Activated CD4-positive, CD25-positive, alpha-beta regulatory T cell treated with anti-CD3 and anti-CD28 coated beads, Interleukin-2, amount 50 U/mL, for 16 hours (primary cell): ENCODE results near the gene TRRAP.
"Not testable (repeated sequence)": the region's sequence is repeated elsewhere in the genome, so short reads cannot be mapped to it uniquely, and the experiment has no call there.

ENCODE experiments used
- DNase-seq: peaks from one replicate; pipeline ENCODE4 v3.0.0-alpha.2; 2020; ENCODE audit warnings: low read depth, low spot score

Gene TRRAP

DNA sequence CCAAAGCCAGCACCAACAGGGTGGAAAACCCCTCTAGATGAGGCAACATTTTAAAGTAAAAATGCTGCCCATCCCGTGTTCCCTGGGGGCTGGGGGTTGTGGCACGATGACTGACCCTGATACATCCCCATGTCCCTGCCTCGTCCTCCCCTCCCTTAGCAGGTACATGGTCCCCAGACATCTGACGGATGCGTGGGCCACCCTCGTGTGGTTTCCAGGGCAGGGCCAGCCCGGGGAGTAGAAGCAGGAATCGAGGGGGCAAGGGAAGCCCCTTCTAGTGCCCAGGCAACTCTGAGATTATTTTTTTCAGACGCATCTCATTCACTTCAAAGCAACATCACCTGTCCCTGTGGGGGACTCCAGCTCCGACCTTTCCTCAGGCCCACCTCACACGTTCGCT, 12.0 kb upstream of the TRRAP start:
- no peak for DNase-seq

DNA sequence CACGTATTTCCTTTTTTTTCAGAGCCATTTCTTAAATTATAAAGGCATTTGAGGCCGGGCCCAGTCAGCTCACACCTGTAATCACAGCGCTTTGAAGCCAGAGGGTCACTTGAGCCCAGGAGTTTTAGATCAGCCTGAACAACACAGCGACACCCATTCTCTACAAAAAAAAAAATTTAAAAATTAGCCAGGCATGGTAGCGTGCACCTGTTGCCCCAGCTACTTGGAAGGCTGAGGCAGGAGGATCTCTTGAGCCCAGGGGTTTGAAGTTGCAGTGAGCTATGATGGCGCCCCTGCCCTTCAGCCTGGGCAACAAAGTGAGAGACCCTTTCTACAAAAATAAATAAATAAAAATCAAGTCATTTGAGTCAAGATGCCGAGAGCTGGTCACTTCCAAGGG, 11.6 kb upstream of the TRRAP start:
- DNase-seq = no peak

DNA sequence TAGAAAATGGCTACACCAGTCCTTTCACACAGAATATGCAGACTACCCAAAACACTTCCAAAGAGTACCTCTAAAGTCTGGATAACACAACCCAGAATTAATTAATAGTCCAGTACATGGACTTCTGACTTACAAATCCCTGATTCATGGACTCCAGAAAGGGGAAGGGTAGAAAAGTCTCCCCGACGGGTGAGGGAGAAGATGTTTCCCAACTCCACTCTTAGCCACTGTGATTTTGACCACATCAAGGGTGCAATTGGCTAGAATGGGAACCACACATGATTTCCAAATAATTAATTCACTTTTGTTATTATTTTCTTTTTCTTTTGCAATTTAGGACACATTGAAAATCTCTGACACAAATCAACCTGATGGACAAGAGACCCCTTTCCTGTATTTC, 9.9 kb upstream of the TRRAP start:
- DNase-seq = no peak

- no peak for DNase-seq
These were observed 9.2 kb upstream of the TRRAP start for GRCh38 chr7:98869027-98869596.

DNA sequence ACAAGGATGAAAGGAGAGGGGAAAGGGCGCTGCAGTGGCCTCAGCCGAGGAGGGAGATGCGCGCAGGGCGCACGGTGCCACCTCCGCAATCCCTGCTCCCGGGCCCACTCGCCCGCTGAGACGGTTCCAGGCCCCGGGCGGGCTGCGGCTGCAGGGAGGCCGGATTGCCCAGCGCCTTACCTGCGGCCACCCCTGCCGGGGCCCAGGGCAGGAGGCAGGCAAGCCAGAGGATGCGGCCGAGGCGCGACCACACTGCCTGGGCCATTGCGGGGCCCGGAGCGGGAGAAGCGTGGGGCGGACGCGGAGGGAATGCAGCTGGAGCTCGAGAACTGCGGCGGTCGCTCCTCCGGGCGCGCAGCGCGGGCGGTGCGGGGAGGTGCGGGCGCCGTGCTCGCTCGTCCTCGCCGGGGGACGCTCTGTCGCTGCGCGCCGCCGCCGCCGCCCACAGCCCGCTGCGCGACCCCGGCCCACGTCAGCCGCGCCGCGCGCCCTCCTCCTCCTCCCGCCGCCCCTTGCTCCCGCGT, 8.7 kb upstream of the TRRAP start, which contains the start of gene TMEM130:
TMEM130 (minus strand) TSS at position 418 of the 524 bp plus-strand sequence; CDS start at position 265, 153 bp downstream.
- DNase-seq = no peak

- DNase-seq = no peak
These were observed 8.1 kb upstream of the TRRAP start for GRCh38 chr7:98870121-98870651.

DNA sequence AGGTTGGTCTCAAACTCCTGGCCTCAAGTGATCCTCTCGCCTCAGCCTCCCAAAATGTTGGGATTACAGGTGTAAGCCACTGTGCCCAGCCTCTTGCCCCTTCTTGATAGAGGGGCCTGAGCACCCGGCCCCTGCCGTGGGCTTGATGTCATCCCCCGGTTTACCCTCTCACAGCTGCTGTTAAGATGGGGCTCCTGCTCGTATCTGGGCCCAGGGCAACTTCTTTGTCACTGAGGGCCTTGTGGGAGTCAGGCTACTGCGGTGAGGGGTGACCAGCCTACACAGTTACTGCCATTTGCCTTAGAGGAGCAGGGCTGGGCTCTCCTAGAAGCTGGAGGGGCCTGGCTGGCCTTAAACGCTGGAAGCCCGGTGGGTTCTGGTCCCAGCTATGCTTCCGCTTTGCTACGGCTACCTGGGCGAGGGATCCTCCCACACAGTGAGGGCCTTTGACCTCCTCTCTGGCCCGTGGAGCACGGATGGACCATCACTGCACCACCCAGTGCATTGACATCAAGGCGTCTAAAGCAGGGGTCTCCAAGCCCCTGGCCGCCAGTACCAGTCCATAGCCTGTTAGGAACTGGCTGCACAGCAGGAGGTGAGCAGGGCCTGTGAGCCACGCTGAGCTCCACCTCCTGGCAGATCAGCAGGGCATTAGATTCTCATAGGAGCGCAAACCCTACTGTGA, 7.4 kb upstream of the TRRAP start:
- DNase-seq = no peak

DNA sequence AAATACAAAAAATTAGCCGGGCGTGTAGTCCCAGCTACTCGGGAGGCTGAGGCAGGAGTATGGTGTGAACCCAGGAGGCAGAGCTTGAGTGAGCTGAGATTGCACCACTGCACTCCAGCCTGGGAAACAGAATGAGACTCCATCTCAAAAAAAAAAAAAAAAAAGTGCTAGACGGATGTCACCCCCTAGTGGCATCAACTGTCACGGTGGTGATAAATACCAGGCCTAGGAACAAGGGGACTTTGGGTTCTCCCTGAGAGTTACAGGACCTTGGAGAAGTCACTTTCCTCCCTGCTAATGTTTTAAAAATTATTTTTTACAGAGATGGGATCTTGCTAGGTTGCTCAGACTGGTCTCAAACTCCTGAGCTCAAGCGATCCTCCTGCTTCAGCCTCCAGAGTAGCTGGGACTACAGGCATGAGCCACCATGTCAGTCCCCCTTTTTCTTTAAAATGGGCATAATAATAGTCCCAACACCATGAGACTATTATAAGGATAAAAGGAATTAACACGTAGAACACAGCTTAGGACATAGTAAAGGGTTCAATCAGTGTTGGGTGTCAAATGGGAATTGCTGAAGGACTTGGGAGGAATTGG, 5.9 kb upstream of the TRRAP start:
- DNase-seq = no peak

GRCh38 chr7:98873610-98874009, 4.7 kb upstream of the TRRAP start:
- DNase-seq = not testable (repeated sequence)

- no peak for DNase-seq
These were observed 3.4 kb upstream of the TRRAP start for GRCh38 chr7:98874942-98875341.

- no peak for DNase-seq
These were observed 2.8 kb upstream of the TRRAP start for GRCh38 chr7:98875501-98875900.

DNA sequence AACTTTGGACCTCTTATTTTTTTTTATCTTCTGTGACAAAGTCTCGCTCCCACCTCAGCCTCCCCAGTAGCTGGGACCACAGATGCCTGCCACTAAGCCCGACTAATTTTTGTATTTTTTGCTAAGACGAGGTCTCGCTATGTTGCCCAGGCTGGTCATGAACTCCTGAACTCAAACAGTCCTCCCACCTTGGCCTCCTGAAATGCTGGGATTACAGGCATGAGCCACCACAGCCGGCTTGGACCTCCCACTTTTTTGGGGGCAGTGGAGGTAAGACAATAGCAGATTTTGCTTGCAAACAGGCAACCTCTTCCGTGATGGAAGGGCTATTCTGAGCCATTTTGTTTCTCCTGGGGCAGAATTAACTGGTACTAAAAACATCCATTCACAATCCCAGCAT, 1.2 kb upstream of the TRRAP start:
- no peak for DNase-seq

DNA sequence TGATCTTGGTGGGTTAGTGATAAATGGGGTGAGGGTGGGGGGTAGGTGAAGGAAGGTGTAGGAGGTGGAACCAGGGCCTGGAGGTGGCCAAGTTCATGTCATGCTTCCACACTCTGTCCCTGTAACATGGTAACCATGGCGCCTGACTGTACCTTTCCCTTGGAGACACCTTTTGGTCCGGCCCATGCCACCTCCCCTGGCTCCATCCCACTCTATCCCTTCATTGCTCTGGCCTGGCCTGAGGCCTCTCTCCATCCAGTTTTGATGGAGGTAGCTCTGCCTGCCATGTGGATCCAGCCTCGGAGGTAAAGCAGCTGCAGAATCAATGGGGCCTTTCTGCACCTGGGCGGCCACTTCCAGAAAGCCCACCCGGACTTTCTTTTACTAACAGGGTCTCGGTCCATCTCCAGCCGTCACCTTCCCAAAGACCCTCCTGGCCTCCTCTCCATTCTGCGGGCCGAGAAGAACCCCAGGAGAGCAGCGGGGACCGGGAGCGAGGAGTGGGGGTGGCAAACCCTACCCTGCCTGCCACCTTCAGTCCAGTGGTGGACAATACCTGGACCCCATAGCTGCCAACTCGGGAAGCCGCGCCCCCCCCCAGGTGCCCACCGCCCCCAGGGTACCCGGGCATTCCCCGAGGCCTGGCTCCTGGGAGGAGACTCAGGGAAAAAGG, 504 bp upstream of the TRRAP start:
- no peak for DNase-seq

DNA sequence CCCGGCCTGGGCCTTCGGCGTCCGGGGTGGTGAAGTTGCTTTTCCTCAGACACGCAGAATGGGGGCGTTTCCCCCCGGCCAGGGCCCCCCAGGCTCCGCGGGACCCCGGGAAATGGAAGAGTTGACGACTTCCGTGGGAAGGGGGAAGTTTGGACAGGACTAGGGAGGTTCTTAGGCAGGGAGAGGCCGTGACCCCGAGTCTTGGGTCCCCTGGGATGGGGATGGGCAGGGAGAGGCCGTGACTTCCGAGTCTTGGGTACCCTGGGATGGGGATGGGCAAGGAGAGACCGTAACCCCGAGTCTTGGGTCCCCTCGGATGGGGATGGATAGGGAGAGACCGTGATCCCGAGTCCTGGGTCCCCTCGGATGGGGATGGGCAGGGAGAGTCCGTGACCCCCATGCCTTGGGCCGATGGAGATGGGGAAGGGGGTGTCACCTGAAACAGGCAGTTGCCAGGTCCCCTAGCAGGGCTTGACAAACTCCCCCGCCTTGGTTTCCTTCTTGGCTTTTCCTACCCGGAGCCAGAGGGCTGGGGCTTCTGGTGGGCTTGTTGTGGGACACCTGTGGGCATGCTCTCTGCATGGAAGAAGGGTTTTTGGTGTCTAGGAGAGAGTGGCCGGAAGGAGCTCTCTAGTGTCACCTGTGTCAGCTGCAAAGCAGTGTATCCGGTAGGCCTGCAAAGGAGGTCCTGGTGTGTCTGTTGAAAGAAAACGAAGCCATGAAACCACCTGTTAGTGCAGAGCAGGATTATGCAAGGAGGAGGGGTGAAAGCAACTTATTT, 1.1 kb downstream of the TRRAP start:
- peak; percentile 55 for DNase-seq

GRCh38 chr7:98879979-98880315, 1.6 kb downstream of the TRRAP start:
- no peak for DNase-seq

DNA sequence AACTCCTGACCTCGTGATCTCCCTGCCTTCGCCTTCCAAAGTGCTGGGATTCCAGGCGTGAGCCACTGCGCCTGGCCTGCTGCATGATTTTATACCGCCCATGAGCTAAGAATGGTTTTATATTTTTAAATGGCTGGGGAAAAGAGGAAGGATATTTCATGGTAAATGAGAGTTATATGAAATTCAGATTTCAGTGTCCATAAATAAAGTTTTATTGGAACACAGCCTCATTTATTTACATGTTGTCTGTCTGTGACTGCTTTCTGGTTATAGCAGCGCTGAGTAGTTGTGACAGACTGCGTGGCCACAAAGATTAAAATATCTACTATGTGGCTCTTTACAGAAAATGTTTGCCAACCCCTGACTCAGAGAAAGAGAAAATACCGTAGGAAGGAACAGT, 2.2 kb downstream of the TRRAP start:
- DNase-seq = no peak

DNA sequence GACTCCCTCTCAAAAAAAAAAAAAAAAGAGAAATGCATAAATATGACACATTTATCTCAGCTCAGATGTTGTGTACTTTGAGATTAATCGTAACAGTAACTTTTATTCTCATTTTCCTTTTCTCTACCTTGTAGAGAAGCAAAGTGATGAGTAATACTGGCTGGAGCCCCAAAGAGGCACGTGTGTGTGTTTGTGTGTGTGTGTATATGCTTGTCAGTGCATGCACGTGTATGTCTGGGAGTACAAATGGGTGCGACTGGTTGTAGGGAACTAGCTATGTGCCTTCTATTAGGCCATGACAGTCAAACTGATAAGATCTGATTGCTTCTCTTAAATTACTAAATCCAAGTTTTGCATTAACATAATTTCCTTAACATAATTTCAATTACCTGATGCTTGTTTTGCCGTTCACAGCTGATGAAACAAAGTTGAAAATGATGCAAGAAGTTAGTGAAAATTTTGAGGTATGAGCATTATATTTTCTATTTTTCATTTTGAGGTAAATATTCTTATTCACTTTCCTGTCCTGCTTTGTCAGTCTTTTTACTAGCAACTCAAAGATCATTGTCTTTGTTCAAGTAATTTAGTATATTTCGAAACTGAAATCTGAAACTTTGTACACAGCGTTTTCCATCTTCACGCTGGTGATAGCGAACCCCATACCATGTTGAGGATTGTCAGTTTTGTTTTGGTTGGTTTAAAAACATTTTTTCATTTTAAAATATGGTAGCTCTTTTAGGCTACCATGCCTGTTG, 3.4 kb downstream of the TRRAP start:
- no peak for DNase-seq

- DNase-seq = no peak
These were observed 6.1 kb downstream of the TRRAP start for GRCh38 chr7:98884416-98884815.

- DNase-seq = no peak
These were observed 8.7 kb downstream of the TRRAP start for GRCh38 chr7:98887038-98887437.

DNA sequence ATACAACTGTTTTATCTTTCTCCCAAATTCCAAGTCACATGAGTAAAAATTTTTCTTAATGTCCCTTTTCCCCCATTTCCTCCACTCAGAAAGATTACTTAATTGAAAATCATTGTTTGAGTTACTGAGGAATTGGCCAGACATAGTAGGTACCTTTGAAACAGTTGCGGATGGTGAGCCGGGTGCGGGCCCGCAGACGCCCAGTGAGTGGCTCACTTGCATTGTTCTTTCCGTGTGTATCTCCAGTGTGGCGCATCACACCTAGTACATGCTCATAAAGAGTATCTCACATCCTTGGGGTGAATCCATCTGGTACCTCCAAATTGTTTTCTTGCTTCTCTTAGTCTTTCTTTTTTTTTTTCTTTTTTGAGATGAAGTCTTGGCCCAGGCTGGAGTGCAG, 14.3 kb downstream of the TRRAP start:
- no peak for DNase-seq

- DNase-seq = no peak
These were observed 21.5 kb downstream of the TRRAP start for GRCh38 chr7:98899816-98900215.
